ENCODE data around the gene OR2J3.

GRCh38 chr6:29081312-29081711, 26.5 kb upstream of the OR2J3 start:
- no peak for TF ChIP-seq CTCF (IDR thresholded peaks at IDR 0.05; ENCODE audit: low read depth, low read length)
- no peak for TF ChIP-seq EZH2phosphoT487 (IDR thresholded peaks at IDR 0.05; ENCODE audit: low read depth)

All from OCI-LY3 (cell line).